HEK293 (cell line): ENCODE data around the gene SMIM7.

ENCODE experiments used
- CTCF ChIA-PET: fragments of 350-600 bp; formaldehyde crosslinking; extraction: SDS; loops from one replicate; lab custom pipeline; 2021; ENCODE audit warnings: antibody characterized with exemption; lab: Yijun Ruan, JAX
- POLR2A ChIA-PET: fragments of 300-600 bp; formaldehyde crosslinking; extraction: SDS; loops from one replicate; lab custom pipeline; 2020; ENCODE audit warnings: antibody characterized with exemption, inconsistent platforms; lab: Yijun Ruan, JAX
- H3K27ac ChIP-seq: fragments of 200-500 bp; sonication (Bioruptor generic); 2 replicates; pipeline ENCODE4 v1.5.1; 2014; ENCODE audit warnings: low read depth, low read length, control low read depth, inconsistent platforms; ENCODE audit errors: extremely low read depth
- H3K36me3 ChIP-seq, 2 experiments: fragments of 200-500 bp in 1 of 2; sonication (Bioruptor generic) in 1 of 2; 1 replicate in 1 of 2; 2 replicates in 1 of 2; pipeline ENCODE4 v1.5.1; 2014 to 2017; ENCODE audit warnings: inconsistent platforms in 2 of 2, low read length in 2 of 2; ENCODE audit not compliant: control insufficient read depth in 2 of 2, insufficient read depth in 1 of 2
- H3K4me1 ChIP-seq: fragments of 200-500 bp; sonication (Bioruptor generic); 2 replicates; pipeline ENCODE4 v1.5.1; 2014; ENCODE audit warnings: mild to moderate bottlenecking, low read length, inconsistent platforms; ENCODE audit not compliant: control insufficient read depth, insufficient read depth
- H3K4me3 ChIP-seq: 2 replicates; pipeline ENCODE4 v1.5.1; 2011; ENCODE audit warnings: low read depth, mild to moderate bottlenecking, control low read depth, low read length, moderate library complexity
- H3K9me3 ChIP-seq: fragments of 200-500 bp; sonication (Bioruptor generic); 2 replicates; pipeline ENCODE4 v1.5.1; 2014; ENCODE audit warnings: low read depth, low read length, inconsistent platforms; ENCODE audit not compliant: control insufficient read depth, insufficient read depth
- ATF2 ChIP-seq: fragments of 450-650 bp; formaldehyde crosslinking; IDR thresholded peaks from 2 replicates; pipeline ENCODE4 v1.5.1; 2016; ENCODE audit warnings: missing biosample characterization, missing genetic modification characterization, low read depth
- CTCF ChIP-seq: fragments of 450-650 bp; formaldehyde crosslinking; IDR thresholded peaks from 2 replicates; pipeline ENCODE4 v1.5.1; 2016; ENCODE audit warnings: missing biosample characterization, missing genetic modification characterization
- EGR2 ChIP-seq: fragments of 450-650 bp; formaldehyde crosslinking; IDR thresholded peaks from 2 replicates; pipeline ENCODE4 v1.5.1; 2016; ENCODE audit warnings: low read depth, missing biosample characterization, missing genetic modification characterization
- HOXA7 ChIP-seq: sonication (generic); formaldehyde crosslinking; IDR thresholded peaks from 2 replicates; pipeline ENCODE4 v1.8.1; 2022; ENCODE audit warnings: missing genetic modification reagents, borderline replicate concordance
- OVOL3 ChIP-seq: fragments of 450-650 bp; formaldehyde crosslinking; IDR thresholded peaks from 2 replicates; pipeline ENCODE4 v1.5.1; 2016; ENCODE audit warnings: missing biosample characterization, missing genetic modification characterization
- PRDM10 ChIP-seq: fragments of 450-650 bp; formaldehyde crosslinking; IDR thresholded peaks from 2 replicates; pipeline ENCODE4 v1.5.1; 2016; ENCODE audit warnings: missing biosample characterization, missing genetic modification characterization
- REPIN1 ChIP-seq: fragments of 450-650 bp; formaldehyde crosslinking; IDR thresholded peaks from 2 replicates; pipeline ENCODE4 v1.5.1; 2017; ENCODE audit warnings: missing biosample characterization, missing genetic modification characterization, low read depth
- SP2 ChIP-seq: fragments of 450-650 bp; formaldehyde crosslinking; IDR thresholded peaks from 2 replicates; pipeline ENCODE4 v1.5.1; 2016; ENCODE audit warnings: missing biosample characterization, missing genetic modification characterization
- TCF7L2 ChIP-seq: IDR thresholded peaks from 2 replicates; pipeline ENCODE4 v1.6.1; 2011; ENCODE audit warnings: low read depth, mild to moderate bottlenecking, inconsistent platforms, low read length, moderate library complexity, borderline replicate concordance
- ZBTB17 ChIP-seq: fragments of 450-650 bp; formaldehyde crosslinking; IDR thresholded peaks from 2 replicates; pipeline ENCODE4 v1.5.1; 2016; ENCODE audit warnings: missing biosample characterization, missing genetic modification characterization
- ZEB2 ChIP-seq: fragments of 450-650 bp; formaldehyde crosslinking; IDR thresholded peaks from 2 replicates; pipeline ENCODE4 v1.5.1; 2016; ENCODE audit warnings: missing biosample characterization, missing genetic modification characterization
- ZIC2 ChIP-seq: fragments of 450-650 bp; formaldehyde crosslinking; IDR thresholded peaks from 2 replicates; pipeline ENCODE4 v1.5.1; 2016; ENCODE audit warnings: missing biosample characterization, missing genetic modification characterization
- ZNF239 ChIP-seq: fragments of 450-650 bp; formaldehyde crosslinking; IDR thresholded peaks from 2 replicates; pipeline ENCODE4 v1.5.1; 2016; ENCODE audit warnings: missing biosample characterization, missing genetic modification characterization
- ZNF37A ChIP-seq: fragments of 450-650 bp; IDR thresholded peaks from 2 replicates; pipeline ENCODE4 v1.5.1; 2018; ENCODE audit warnings: missing biosample characterization, missing genetic modification characterization
- ZNF433 ChIP-seq: fragments of 450-650 bp; formaldehyde crosslinking; IDR thresholded peaks from 2 replicates; pipeline ENCODE4 v1.5.1; 2016; ENCODE audit warnings: missing biosample characterization, missing genetic modification characterization, low read depth
- ZNF529 ChIP-seq: fragments of 450-650 bp; formaldehyde crosslinking; IDR thresholded peaks from 2 replicates; pipeline ENCODE4 v1.5.1; 2017; ENCODE audit warnings: missing genetic modification characterization, missing biosample characterization; ENCODE audit not compliant: insufficient replicate concordance
- ZNF530 ChIP-seq: fragments of 450-650 bp; formaldehyde crosslinking; IDR thresholded peaks from 2 replicates; pipeline ENCODE4 v1.5.1; 2016; ENCODE audit warnings: low read depth, missing biosample characterization, missing genetic modification characterization
- ZNF580 ChIP-seq: fragments of 450-650 bp; formaldehyde crosslinking; IDR thresholded peaks from 2 replicates; pipeline ENCODE4 v1.5.1; 2016; ENCODE audit warnings: missing biosample characterization, missing genetic modification characterization
- ZNF626 ChIP-seq: fragments of 450-650 bp; sonication (Bioruptor Pico); formaldehyde crosslinking; IDR thresholded peaks from 2 replicates; pipeline ENCODE4 v1.5.1; 2018; ENCODE audit warnings: missing biosample characterization, missing genetic modification characterization, inconsistent platforms
- ZNF76 ChIP-seq: fragments of 450-650 bp; formaldehyde crosslinking; IDR thresholded peaks from 2 replicates; pipeline ENCODE4; 2016; ENCODE audit warnings: low read depth, missing biosample characterization, missing genetic modification characterization, borderline replicate concordance

Gene SMIM7

GRCh38 chr19:16654627-16655026 is 5.3 kb downstream of the SMIM7 start:
- TF ChIP-seq ZEB2 (tag by site-specific recombination) (no peak), CTCF (tag by site-specific recombination) (no peak), ZBTB17 (no peak), ZNF433 (tag by site-specific recombination) (no peak), ZNF530 (tag by site-specific recombination) (no peak), TCF7L2 (no peak), REPIN1 (tag by site-specific recombination) (no peak), OVOL3 (tag by site-specific recombination) (no peak), ZNF529 (tag by site-specific recombination) (no peak), ZNF626 (tag by site-specific recombination) (no peak), ZNF580 (tag by site-specific recombination) (no peak), ATF2 (tag by site-specific recombination) (no peak), EGR2 (tag by site-specific recombination) (no peak)
- Histone ChIP-seq H3K36me3 (peaks cover 16 to 84% of the 10 kb centered on the region in 2 experiments), H3K9me3 (no peaks in the 10 kb centered on the region), H3K27ac (no peak overlapping the region), H3K4me3 (no peak overlapping the region), H3K4me1 (no peaks in the 10 kb centered on the region)
- CTCF ChIA-PET, result no interaction called here
- POLR2A ChIA-PET, result interaction anchor here (1.5 kb wide), 1 partner anchor 27 kb away, joined by 5 read pairs; the partner anchor contains the start of gene MED26

GRCh38 chr19:16654140-16654539 is 5.8 kb downstream of the SMIM7 start:
- Histone ChIP-seq H3K4me3 (no peak overlapping the region), H3K9me3 (no peaks in the 10 kb centered on the region), H3K36me3 (peaks cover 16 to 86% of the 10 kb centered on the region in 2 experiments), H3K27ac (no peak overlapping the region), H3K4me1 (no peaks in the 10 kb centered on the region)
- no peak for TF ChIP-seq ZNF76
- no peak for TF ChIP-seq PRDM10 (tag by site-specific recombination)
- no peak for TF ChIP-seq ZNF37A (tag by site-specific recombination)
- no peak for TF ChIP-seq ZIC2
- no peak for TF ChIP-seq ATF2 (tag by site-specific recombination)
- peak; percentile 33; the same call in 1 of the 2 replicates for TF ChIP-seq SP2 (tag by site-specific recombination)
- TF ChIP-seq ZNF239 (tag by site-specific recombination), result no peak
- no peak for TF ChIP-seq HOXA7 (CRISPR knock-in tag)
- POLR2A ChIA-PET, result interaction anchor here (1.5 kb wide), 1 partner anchor 26 kb away, joined by 5 read pairs; the partner anchor contains the start of gene MED26
- CTCF ChIA-PET, result no interaction called here
